H1 (cell line): ENCODE data around the gene CASP4. TPM values are rescaled to one million over a fixed set of nuclear protein-coding genes. Genes with fewer than 3 reads are reported as not detected.

ENCODE experiments used
- CREB1 ChIP-seq: IDR thresholded peaks from 2 replicates; pipeline ENCODE4 v1.6.1; 2012; ENCODE audit warnings: inconsistent platforms
- SIX5 ChIP-seq: IDR thresholded peaks from 2 replicates; pipeline ENCODE4 v1.6.1; 2011; ENCODE audit warnings: mild to moderate bottlenecking, low read depth, low read length
- SUZ12 ChIP-seq: fragments of 200-600 bp; sonication (generic); IDR thresholded peaks from 2 replicates; pipeline ENCODE4 v1.6.1; 2012; ENCODE audit warnings: mild to moderate bottlenecking, inconsistent platforms, low read length, moderate library complexity, mixed read lengths
- polyA plus RNA-seq, 7 experiments: library from polyadenylated mRNA; depleted of rRNA in 3 of 7; stranded (reverse) in 5 of 7; unstranded in 2 of 7; fragments of >200 nt in 5 of 7; fragments of 200-250 nt in 2 of 7; gene quantifications; 1 replicate in 5 of 7; 2 replicates in 1 of 7; 4 replicates in 1 of 7; pipeline versions ENCODE4 v1.2.1 to v1.2.3, GENCODE V29; 2011 to 2013; ENCODE audit warnings: missing spikeins in 2 of 7, mixed read lengths in 2 of 7
- total RNA-seq: library from RNA; stranded (reverse); fragmentation: NEBNext Ultra II Directional; extraction: Animal tissue kit (Norgen Biotek cat#: 25700); gene quantifications from 2 replicates; pipeline ENCODE4 v1.2.1, GENCODE V29; 2021

Gene CASP4
- total and polyA plus RNA-seq, 2 of the 8 experiments (the other 6 are each of a cell fraction or from before 2014, with no cell fraction given): 0.09 TPM; not detected in 1

DNA sequence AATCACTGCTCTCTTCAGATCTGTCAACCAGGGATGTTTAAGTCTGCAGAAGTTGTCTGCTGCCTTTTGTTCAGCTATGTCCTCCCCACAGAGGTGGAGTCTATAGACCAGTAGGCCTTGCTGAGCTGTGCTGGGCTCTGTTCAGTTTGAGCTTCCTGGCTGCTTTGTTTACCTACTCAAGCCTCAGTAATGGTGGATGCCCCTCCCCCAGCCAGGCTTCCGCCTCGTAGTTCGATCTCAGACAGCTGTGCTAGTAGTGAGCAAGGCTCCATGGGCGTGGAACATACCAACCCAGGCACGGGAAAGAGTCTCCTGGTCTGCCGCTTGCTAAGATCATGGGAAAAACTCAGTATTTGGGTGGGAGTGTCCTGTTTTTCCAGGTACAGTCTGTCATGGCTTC lies 42.5 kb downstream of the CASP4 start (continued):
- TF ChIP-seq SUZ12 (no peak), CREB1 (no peak), SIX5 (no peak)
